Left ventricle myocardium inferior (tissue), 1 donor: Measurements from ENCODE around the gene CLMN. TPM values are rescaled to one million over a fixed set of nuclear protein-coding genes. Genes with fewer than 3 reads are reported as not detected.

Experiments
- DNase-seq: peaks from one replicate; pipeline ENCODE4 v3.0.0-alpha.2; 2020
- H3K27ac ChIP-seq: fragments of 200-600 bp; replicated peaks from 2 replicates; pipeline ENCODE4 v1.8.0; 2021
- H3K27me3 ChIP-seq: fragments of 200-600 bp; 2 replicates; pipeline ENCODE4 v1.8.0; 2021; ENCODE audit warnings: low read depth
- H3K36me3 ChIP-seq: fragments of 200-600 bp; 2 replicates; pipeline ENCODE4 v1.8.0; 2021
- H3K4me1 ChIP-seq: fragments of 200-600 bp; 2 replicates; pipeline ENCODE4 v1.8.0; 2021
- H3K4me3 ChIP-seq: fragments of 200-600 bp; 2 replicates; pipeline ENCODE4 v1.8.0; 2021; ENCODE audit warnings: mild to moderate bottlenecking, moderate library complexity
- H3K9me3 ChIP-seq: fragments of 200-600 bp; replicated peaks from 2 replicates; pipeline ENCODE4 v1.8.0; 2021
- intact Hi-C: fragments of 100-400 bp; cut with micrococcal nuclease; formaldehyde crosslinking; loops from one replicate; pipeline ENCODE4 v1.11.0; 2022
- total RNA-seq: library from RNA; stranded (reverse); fragmentation: NEBNext Ultra II Directional; extraction: Animal tissue kit (Norgen Biotek cat#: 25700); gene quantifications from one replicate; pipeline ENCODE4 v1.2.1, GENCODE V29; 2021
- TF ChIP-seq, protein P1 (sequence below): fragments of 200-600 bp; IDR thresholded peaks from 2 replicates; pipeline ENCODE4 v1.8.0; 2021; ENCODE audit warnings: antibody characterized with exemption, mild to moderate bottlenecking, borderline replicate concordance
- donor health status: DM: no; HTN: yes; CAD: no; lungs with severe emphysema.

The CLMN gene
- total RNA-seq, 1 donor from 2014 or later = 3.7 TPM

DNA sequence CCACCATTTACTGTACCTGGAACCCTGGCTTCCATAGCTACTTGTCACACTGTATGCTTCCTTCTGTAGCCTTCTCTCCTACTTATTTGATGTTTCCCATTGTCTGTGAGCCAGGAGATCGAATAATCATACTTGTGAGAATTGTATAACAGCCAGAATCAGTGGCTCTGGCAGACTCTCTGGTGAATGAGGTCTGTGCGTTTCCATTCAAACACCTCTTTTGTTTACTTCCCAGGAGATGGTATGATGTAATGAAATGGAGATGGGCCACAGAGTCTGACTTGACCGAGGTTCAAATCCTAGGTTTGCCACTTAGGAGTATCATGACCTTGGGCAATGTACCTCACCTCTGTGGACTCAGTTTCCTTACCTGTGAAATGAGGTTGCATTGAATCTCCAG, 35.7 kb upstream of the CLMN start:
- no peak overlapping the region for H3K27ac ChIP-seq
- H3K9me3 ChIP-seq = peaks cover 14% of the 10 kb centered on the region
- DNase-seq = no peak
- no peaks in the 10 kb centered on the region for H3K36me3 ChIP-seq
- intact Hi-C loops = no loop called here
- no peak overlapping the region for H3K4me3 ChIP-seq
- H3K4me1 ChIP-seq = peaks cover 15% of the 10 kb centered on the region
- TF ChIP-seq, protein P1, sequence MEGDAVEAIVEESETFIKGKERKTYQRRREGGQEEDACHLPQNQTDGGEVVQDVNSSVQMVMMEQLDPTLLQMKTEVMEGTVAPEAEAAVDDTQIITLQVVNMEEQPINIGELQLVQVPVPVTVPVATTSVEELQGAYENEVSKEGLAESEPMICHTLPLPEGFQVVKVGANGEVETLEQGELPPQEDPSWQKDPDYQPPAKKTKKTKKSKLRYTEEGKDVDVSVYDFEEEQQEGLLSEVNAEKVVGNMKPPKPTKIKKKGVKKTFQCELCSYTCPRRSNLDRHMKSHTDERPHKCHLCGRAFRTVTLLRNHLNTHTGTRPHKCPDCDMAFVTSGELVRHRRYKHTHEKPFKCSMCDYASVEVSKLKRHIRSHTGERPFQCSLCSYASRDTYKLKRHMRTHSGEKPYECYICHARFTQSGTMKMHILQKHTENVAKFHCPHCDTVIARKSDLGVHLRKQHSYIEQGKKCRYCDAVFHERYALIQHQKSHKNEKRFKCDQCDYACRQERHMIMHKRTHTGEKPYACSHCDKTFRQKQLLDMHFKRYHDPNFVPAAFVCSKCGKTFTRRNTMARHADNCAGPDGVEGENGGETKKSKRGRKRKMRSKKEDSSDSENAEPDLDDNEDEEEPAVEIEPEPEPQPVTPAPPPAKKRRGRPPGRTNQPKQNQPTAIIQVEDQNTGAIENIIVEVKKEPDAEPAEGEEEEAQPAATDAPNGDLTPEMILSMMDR = no peak
- H3K27me3 ChIP-seq = peaks cover 8% of the 10 kb centered on the region

DNA sequence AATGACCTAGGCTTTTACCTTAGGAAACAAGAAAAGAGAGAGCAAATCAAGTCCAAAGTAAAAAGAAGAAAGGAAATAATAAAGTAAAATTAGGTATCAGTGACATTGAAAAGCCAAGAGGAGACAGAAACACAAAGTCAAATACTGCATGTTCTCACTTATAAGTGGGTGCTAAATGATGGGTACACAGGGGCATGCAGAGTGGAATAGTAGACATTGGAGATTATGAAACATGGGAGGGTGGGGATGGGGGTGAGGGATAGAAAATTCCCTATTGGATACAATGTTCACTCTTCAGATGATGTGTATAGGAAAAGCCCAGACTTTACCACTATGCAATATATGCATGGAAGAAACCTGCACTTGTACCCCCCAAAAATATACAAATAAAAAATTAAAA, 35.1 kb upstream of the CLMN start:
- intact Hi-C loops = no loop called here
- H3K4me1 ChIP-seq = peaks cover 9% of the 10 kb centered on the region

DNA sequence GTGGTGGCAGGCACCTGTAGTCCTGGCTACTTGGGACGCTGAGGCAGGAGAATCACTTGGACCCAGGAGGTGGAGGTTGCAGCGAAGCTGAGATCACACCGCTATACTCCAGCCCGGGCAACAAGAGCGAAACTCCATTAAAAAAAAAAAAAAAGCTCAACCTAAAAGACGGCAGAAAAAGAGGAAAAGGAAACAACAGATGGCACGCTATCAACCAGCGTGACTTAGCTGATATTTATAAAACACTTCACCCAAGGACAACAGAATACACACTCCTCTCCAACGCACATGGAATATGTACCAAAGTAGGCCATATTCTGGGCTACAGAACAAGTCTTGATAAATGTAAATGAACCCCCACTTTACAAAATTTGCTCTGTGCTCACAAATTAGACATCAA, 34.0 kb upstream of the CLMN start:
- intact Hi-C loops = no loop called here
- Histone ChIP-seq H3K9me3 (peaks cover 14% of the 10 kb centered on the region), H3K4me1 (peaks cover 9% of the 10 kb centered on the region)

More for the DNA sequence above, 35.1 kb upstream of the CLMN start:
- TF ChIP-seq, protein P1 = no peak
- Histone ChIP-seq H3K27ac (no peak overlapping the region), H3K9me3 (peaks cover 14% of the 10 kb centered on the region), H3K36me3 (no peaks in the 10 kb centered on the region), H3K27me3 (peaks cover 3% of the 10 kb centered on the region), H3K4me3 (no peak overlapping the region)
- no peak for DNase-seq

DNA sequence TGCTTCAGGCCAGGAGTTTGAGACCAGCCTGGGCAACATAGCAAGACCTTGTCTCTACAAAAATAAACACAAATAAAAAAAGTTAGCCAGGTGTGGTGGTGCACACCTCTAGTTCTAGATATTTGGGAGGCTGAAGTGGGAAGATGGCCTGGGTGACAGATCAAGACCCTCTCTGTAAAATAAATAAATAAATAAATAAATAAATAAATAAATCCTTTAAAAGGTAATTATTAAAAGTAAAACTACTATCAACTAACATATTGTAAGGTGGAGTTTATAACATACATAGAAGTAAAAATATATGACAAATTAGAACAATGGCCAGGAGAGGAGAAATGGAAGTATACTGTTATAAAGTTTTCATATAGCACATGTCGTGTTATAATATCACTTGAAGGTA, 33.3 kb upstream of the CLMN start:
- TF ChIP-seq, protein P1 = no peak
- H3K4me3 ChIP-seq = no peak overlapping the region
- H3K27ac ChIP-seq = no peak overlapping the region
- H3K9me3 ChIP-seq = peaks cover 14% of the 10 kb centered on the region
- no peak for DNase-seq
- peaks cover 3% of the 10 kb centered on the region for H3K27me3 ChIP-seq
- peaks cover 9% of the 10 kb centered on the region for H3K4me1 ChIP-seq
- no peaks in the 10 kb centered on the region for H3K36me3 ChIP-seq
- intact Hi-C loops = no loop called here

More for the DNA sequence above, 34.0 kb upstream of the CLMN start:
- no peak for DNase-seq
- peaks cover 3% of the 10 kb centered on the region for H3K27me3 ChIP-seq
- H3K27ac ChIP-seq = no peak overlapping the region
- H3K4me3 ChIP-seq = no peak overlapping the region
- TF ChIP-seq, protein P1 = no peak
- no peaks in the 10 kb centered on the region for H3K36me3 ChIP-seq

DNA sequence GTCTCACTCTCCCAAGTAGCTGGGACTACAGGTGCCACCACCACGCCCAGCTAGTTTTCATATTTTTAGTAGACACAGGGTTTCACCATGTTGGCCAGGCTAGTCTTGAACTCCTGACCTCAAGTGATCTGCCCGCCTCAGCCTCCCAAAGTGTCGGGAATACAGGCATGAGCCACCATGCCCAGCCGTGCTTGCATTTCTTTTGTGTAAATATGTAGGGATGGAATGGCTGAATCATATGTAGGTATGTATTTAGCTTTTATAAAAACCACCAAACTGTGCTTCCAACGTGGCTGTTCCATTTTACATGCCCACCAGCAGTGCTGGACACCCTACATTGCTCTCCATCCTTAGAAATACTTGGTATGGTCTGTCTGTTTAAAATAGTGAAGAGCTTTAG, 32.8 kb upstream of the CLMN start:
- intact Hi-C loops = no loop called here
- TF ChIP-seq, protein P1 = no peak
- peaks cover 9% of the 10 kb centered on the region for H3K4me1 ChIP-seq
- H3K9me3 ChIP-seq = peaks cover 14% of the 10 kb centered on the region
- no peak for DNase-seq
- H3K27me3 ChIP-seq = peaks cover 3% of the 10 kb centered on the region
- H3K36me3 ChIP-seq = no peaks in the 10 kb centered on the region
- no peak overlapping the region for H3K27ac ChIP-seq
- H3K4me3 ChIP-seq = no peak overlapping the region

DNA sequence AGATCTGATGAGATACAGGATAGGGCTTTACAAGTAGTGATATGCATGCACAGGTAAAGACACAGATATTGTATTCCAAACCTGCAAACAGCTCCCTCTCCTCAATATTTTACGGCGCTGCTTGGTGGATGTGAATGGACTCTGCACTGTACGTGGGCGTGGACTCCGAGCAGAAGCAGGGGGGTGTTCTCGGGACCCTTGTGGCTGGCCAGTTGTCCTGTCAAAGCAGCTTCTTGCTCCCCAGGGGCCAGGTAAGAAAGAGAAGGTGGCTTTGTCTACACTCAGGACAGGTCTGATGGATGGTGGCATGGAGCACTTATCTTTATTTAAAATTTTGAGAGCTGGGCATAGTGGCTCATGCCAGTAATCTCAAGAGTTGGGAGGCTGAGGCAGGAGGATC, 29.5 kb upstream of the CLMN start:
- Histone ChIP-seq H3K4me3 (no peak overlapping the region), H3K27ac (no peak overlapping the region), H3K4me1 (no peaks in the 10 kb centered on the region), H3K27me3 (peaks cover 3% of the 10 kb centered on the region), H3K9me3 (peaks cover 6% of the 10 kb centered on the region), H3K36me3 (no peaks in the 10 kb centered on the region)
- TF ChIP-seq, protein P1 = no peak
- intact Hi-C loops = no loop called here
- DNase-seq = no peak
